Epithelial cell of proximal tubule (primary cell): ENCODE data around the gene RHPN2. TPM values are rescaled to one million over a fixed set of nuclear protein-coding genes. Genes with fewer than 3 reads are reported as not detected.
"Not testable (repeated sequence)": the region's sequence is repeated elsewhere in the genome, so short reads cannot be mapped to it uniquely, and the experiment has no call there.

Experiments
- DNase-seq: peaks from one replicate; pipeline ENCODE4 v3.0.0-alpha.2; 2011; ENCODE audit warnings: low read depth
- H3K4me3 ChIP-seq: 2 replicates; pipeline ENCODE4 v1.5.1; 2011; ENCODE audit warnings: low read depth, mild to moderate bottlenecking, low read length
- total RNA-seq: library from RNA; depleted of rRNA; stranded (reverse); fragments of >200 nt; gene quantifications from 2 replicates; pipeline ENCODE4 v1.2.3, GENCODE V29; 2015
- TF ChIP-seq, protein P1 (sequence below): conservative IDR thresholded peaks from 2 replicates; pipeline ENCODE4 v1.5.1; 2012; ENCODE audit warnings: low read depth, mild to moderate bottlenecking, low read length

The RHPN2 gene
- total RNA-seq, 1 donor from 2014 or later = 45.7 TPM

GRCh38 chr19:33029746-33030303 is 34.9 kb downstream of the RHPN2 start:
- TF ChIP-seq, protein P1, sequence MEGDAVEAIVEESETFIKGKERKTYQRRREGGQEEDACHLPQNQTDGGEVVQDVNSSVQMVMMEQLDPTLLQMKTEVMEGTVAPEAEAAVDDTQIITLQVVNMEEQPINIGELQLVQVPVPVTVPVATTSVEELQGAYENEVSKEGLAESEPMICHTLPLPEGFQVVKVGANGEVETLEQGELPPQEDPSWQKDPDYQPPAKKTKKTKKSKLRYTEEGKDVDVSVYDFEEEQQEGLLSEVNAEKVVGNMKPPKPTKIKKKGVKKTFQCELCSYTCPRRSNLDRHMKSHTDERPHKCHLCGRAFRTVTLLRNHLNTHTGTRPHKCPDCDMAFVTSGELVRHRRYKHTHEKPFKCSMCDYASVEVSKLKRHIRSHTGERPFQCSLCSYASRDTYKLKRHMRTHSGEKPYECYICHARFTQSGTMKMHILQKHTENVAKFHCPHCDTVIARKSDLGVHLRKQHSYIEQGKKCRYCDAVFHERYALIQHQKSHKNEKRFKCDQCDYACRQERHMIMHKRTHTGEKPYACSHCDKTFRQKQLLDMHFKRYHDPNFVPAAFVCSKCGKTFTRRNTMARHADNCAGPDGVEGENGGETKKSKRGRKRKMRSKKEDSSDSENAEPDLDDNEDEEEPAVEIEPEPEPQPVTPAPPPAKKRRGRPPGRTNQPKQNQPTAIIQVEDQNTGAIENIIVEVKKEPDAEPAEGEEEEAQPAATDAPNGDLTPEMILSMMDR = no peak
- no peak overlapping the region for H3K4me3 ChIP-seq
- DNase-seq = no peak

DNA sequence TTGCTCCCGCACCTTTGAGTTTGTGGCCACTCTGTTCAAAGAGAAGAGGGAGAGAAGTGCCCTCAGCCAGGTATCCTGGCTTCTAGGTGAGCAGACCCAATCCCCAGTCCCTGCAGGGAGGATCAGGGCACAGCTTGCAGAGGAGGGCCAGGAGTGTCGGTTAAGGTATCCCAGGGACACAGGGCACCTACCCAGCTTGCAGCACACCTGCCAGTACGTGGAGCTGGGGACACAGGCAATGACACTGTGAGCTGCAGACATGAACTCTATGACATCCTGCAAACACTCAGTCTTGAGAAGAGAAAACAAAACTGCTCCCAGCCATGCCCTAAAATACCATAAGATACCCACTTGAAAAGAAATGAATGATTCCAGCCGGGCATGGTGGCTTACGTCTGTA is 38.1 kb downstream of the RHPN2 start:
- H3K4me3 ChIP-seq, DNase-seq: not testable (repeated sequence)

- not testable (repeated sequence) for H3K4me3 ChIP-seq, DNase-seq
Measured at GRCh38 chr19:33025468-33026238, 39.0 kb downstream of the RHPN2 start.

DNA sequence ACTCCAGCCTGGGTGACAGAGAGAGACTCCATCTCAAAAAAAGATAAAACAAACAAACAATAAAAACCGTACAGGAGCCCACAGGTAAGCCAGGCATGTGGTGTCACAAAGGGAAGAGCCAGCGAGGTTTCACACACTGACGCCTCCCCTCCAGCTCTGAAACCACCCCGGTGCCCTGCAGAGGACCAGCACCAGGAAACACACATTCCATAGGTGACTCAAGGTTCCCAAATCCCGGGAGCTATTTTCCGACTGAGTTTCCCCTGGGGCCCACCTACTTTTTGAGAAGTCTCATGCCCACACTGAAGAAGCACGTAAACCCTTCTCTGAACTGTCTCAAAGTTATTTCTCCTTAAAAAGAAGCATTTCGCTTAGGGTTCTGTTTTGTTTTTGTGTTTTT is 40.3 kb downstream of the RHPN2 start:
- no peak for DNase-seq
- TF ChIP-seq, protein P1 = no peak
- no peak overlapping the region for H3K4me3 ChIP-seq

DNA sequence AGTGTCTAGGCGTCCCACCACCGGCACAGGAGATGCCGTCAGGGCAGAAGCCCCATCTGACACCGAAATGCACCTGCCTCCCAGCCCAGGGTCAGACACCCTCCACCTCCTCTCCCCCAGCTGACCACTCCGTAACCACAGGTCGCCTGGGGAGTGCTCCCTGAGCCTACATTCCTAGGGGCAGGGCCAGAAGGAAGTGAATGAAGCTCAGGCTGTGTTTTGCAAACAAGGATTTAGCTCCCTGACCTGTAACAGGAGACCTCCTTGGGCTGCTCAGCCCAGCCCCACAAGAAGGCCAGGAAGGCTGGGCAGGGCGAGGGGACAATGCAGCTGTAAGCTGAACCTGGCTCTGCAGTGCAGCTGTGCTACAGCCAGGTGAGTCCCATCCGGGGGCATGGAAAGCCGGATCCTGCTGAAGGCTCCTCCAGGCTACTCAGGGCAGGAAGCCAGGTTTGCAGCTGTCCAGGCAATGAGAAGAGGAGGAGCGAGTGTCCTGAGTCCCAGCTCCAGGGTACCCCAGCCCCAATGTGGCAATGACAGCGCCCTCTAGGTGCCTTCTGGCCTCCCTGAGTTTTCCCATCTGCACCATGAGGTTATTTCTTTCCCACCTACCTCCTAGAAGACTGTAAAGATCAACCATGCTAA is 42.1 kb downstream of the RHPN2 start:
- no peak overlapping the region for H3K4me3 ChIP-seq
- TF ChIP-seq, protein P1 = peak; percentile 18
- DNase-seq = no peak

DNA sequence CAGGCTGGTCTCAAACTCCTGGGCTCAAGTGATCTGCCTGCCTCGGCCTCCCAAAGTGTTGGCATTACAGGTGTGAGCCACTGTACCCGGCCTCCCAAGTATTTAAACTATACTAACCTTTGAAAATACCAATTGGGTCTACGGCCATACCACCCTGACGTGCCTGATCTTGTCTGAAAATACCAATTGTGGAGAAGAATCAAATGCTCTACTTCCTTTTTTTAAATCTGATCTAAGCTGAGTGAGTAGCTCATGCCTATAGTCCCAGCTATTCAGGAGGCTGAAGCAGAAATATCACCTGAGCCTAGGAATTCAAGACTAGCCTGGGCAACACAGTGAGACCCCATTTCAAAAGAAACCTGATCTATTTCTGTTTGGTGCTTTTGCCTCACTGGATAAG is 53.8 kb downstream of the RHPN2 start:
- not testable (repeated sequence) for H3K4me3 ChIP-seq, DNase-seq

DNA sequence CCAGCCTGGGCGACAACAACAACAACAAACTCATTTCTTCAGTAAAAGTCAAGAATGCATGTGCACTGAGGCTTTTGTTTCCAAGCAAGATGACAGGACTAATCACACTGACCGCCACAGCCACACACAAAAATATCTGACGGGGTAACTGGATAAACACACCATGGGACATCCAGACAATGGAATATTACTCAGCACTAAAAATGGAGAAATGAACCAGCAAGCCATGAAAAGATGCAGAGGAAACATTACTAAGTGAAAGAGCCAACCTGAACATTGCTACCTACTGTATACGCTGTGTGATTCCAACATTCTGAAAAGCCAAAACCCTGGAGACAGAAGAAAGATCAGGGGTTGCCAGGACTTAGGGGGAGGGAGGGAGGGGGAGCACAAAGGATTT is 56.0 kb downstream of the RHPN2 start:
- TF ChIP-seq, protein P1 = no peak
- H3K4me3 ChIP-seq = no peak overlapping the region
- no peak for DNase-seq

DNA sequence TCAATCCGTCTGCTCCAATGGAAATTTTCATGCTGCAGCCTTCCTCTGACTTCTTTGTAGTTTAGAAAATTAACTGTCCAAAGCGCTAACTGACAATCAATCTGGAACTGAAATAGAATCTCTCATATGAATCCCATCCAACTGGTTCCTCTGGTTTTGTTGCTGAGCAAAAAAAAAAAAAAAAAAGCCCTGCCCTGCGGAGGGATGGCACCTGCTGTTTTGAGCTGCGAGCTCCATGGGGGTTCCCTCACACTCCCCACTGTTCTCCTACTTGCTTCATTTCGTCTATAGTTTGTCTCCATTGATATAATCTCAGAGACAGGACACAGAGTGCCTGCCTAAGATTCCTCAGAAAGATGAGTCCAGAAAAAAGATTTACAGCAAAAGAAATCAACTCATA is 59.2 kb downstream of the RHPN2 start:
- TF ChIP-seq, protein P1 = no peak
- no peak for DNase-seq
- no peak overlapping the region for H3K4me3 ChIP-seq

- DNase-seq, H3K4me3 ChIP-seq: not testable (repeated sequence)
Measured at GRCh38 chr19:33003424-33004024, 61.2 kb downstream of the RHPN2 start.

DNA sequence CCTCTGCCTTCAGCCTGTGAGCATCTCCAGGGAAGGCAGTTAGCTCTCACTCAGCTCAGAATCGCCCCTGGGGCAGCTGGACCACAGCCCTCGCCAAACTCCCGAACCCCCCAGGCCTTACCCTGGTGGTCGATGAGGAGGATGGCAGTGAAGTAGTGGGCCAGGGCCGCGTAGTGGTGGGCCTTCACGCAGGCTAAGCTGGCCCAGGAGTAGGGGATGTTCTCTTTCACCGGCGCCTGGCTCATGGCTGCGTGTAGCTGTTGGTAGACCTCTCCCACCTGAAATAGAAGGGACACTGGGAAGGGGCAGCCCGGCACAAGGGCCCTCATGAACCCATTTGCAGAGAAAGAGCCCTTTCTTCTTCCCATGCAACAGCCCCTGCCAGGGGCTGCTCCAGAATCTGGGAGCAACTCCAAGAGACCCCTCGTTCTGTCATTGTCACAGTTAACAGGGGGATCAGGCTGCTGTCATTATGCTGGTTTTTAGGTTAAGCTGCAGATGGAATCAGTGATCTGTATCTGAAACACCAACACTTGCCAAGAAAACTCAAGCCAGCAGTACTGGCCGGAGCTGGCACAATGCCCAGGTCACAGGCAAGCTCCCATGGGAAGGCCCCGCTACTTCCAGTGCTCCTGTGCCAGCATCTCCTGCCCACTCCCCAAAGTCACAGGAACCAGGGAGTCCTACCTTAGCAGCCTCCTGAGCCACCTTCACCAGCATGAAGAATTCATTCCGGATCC is 62.4 kb downstream of the RHPN2 start:
- DNase-seq, H3K4me3 ChIP-seq: not testable (repeated sequence)
